Loucy (cell line): ENCODE data around the gene LCN15.

Experiments
- H2AFZ ChIP-seq: fragments of 200-600 bp; sonication (generic); 2 replicates; pipeline ENCODE4 v1.6.0; 2016; ENCODE audit warnings: antibody characterized with exemption, mild to moderate bottlenecking, low read length, moderate library complexity
- H3F3A ChIP-seq: fragments of 200-600 bp; 2 replicates; pipeline ENCODE4 v1.6.0; 2016; ENCODE audit warnings: antibody characterized with exemption, low read depth, mild to moderate bottlenecking
- H3K27me3 ChIP-seq: fragments of 200-600 bp; sonication (generic); 2 replicates; pipeline ENCODE4 v1.6.1; 2014; ENCODE audit warnings: low read length, mild to moderate bottlenecking; ENCODE audit not compliant: insufficient read depth, poor library complexity, severe bottlenecking
- H3K36me3 ChIP-seq: fragments of 200-600 bp; sonication (generic); 2 replicates; pipeline ENCODE4 v1.6.1; 2016; ENCODE audit warnings: low read length; ENCODE audit not compliant: insufficient read depth
- H3K4me1 ChIP-seq: fragments of 200-600 bp; sonication (generic); 2 replicates; pipeline ENCODE4 v1.5.1; 2014; ENCODE audit warnings: low read length, mild to moderate bottlenecking; ENCODE audit not compliant: insufficient read depth, poor library complexity, severe bottlenecking
- H3K4me2 ChIP-seq: fragments of 200-600 bp; sonication (generic); 2 replicates; pipeline ENCODE4 v1.6.0; 2014; ENCODE audit warnings: antibody characterized with exemption, low read length, low read depth, mild to moderate bottlenecking; ENCODE audit not compliant: poor library complexity, severe bottlenecking
- H3K4me3 ChIP-seq: fragments of 200-600 bp; sonication (generic); 2 replicates; pipeline ENCODE4 v1.5.1; 2014; ENCODE audit warnings: low read length, mild to moderate bottlenecking, mixed read lengths; ENCODE audit not compliant: poor library complexity, severe bottlenecking
- H3K79me2 ChIP-seq: fragments of 200-600 bp; sonication (generic); 2 replicates; pipeline ENCODE4 v1.6.1; 2014; ENCODE audit warnings: low read length; ENCODE audit not compliant: insufficient read depth
- H3K9ac ChIP-seq: fragments of 200-600 bp; sonication (generic); 2 replicates; pipeline ENCODE4 v1.6.0; 2014; ENCODE audit warnings: mild to moderate bottlenecking, low read depth, low read length, moderate library complexity; ENCODE audit not compliant: poor library complexity, severe bottlenecking
- H3K9me2 ChIP-seq: fragments of 200-600 bp; sonication (generic); replicated peaks from 2 replicates; pipeline ENCODE4 v1.6.1; 2016; ENCODE audit warnings: low read depth, low read length, mixed read lengths
- H3K9me3 ChIP-seq: fragments of 200-600 bp; sonication (generic); 2 replicates; pipeline ENCODE4 v1.6.1; 2014; ENCODE audit warnings: mild to moderate bottlenecking, antibody characterized with exemption, low read length, low read depth; ENCODE audit not compliant: insufficient read depth
- H4K20me1 ChIP-seq: fragments of 200-600 bp; sonication (generic); 2 replicates; pipeline ENCODE4 v1.6.0; 2014; ENCODE audit warnings: antibody characterized with exemption, low read length, mild to moderate bottlenecking; ENCODE audit not compliant: insufficient read depth, poor library complexity, severe bottlenecking
- EZH2phosphoT487 ChIP-seq: fragments of 200-600 bp; IDR thresholded peaks from 2 replicates; pipeline ENCODE4 v1.6.1; 2018; ENCODE audit warnings: antibody characterized with exemption, mild to moderate bottlenecking, moderate library complexity, borderline replicate concordance
- TF ChIP-seq, protein P1 (sequence below): fragments of 200-600 bp; sonication (generic); conservative IDR thresholded peaks from 2 replicates; pipeline ENCODE4 v1.5.1; 2014; ENCODE audit warnings: mild to moderate bottlenecking, antibody characterized with exemption, low read length

LCN15 gene

GRCh38 chr9:136760424-136760823, 3.9 kb downstream of the LCN15 start:
- Histone ChIP-seq H3K79me2 (no peaks in the 10 kb centered on the region), H3K4me3 (no peak overlapping the region), H3K27me3 (no peaks in the 10 kb centered on the region), H3K9me2 (no peaks in the 10 kb centered on the region), H3F3A (no peaks in the 10 kb centered on the region), H2AFZ (no peak overlapping the region), H4K20me1 (no peaks in the 10 kb centered on the region), H3K4me2 (no peak overlapping the region), H3K9ac (no peak overlapping the region), H3K4me1 (no peaks in the 10 kb centered on the region), H3K9me3 (no peaks in the 10 kb centered on the region), H3K36me3 (no peaks in the 10 kb centered on the region)
- no peak for TF ChIP-seq EZH2phosphoT487
- TF ChIP-seq, protein P1, sequence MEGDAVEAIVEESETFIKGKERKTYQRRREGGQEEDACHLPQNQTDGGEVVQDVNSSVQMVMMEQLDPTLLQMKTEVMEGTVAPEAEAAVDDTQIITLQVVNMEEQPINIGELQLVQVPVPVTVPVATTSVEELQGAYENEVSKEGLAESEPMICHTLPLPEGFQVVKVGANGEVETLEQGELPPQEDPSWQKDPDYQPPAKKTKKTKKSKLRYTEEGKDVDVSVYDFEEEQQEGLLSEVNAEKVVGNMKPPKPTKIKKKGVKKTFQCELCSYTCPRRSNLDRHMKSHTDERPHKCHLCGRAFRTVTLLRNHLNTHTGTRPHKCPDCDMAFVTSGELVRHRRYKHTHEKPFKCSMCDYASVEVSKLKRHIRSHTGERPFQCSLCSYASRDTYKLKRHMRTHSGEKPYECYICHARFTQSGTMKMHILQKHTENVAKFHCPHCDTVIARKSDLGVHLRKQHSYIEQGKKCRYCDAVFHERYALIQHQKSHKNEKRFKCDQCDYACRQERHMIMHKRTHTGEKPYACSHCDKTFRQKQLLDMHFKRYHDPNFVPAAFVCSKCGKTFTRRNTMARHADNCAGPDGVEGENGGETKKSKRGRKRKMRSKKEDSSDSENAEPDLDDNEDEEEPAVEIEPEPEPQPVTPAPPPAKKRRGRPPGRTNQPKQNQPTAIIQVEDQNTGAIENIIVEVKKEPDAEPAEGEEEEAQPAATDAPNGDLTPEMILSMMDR: no peak

DNA sequence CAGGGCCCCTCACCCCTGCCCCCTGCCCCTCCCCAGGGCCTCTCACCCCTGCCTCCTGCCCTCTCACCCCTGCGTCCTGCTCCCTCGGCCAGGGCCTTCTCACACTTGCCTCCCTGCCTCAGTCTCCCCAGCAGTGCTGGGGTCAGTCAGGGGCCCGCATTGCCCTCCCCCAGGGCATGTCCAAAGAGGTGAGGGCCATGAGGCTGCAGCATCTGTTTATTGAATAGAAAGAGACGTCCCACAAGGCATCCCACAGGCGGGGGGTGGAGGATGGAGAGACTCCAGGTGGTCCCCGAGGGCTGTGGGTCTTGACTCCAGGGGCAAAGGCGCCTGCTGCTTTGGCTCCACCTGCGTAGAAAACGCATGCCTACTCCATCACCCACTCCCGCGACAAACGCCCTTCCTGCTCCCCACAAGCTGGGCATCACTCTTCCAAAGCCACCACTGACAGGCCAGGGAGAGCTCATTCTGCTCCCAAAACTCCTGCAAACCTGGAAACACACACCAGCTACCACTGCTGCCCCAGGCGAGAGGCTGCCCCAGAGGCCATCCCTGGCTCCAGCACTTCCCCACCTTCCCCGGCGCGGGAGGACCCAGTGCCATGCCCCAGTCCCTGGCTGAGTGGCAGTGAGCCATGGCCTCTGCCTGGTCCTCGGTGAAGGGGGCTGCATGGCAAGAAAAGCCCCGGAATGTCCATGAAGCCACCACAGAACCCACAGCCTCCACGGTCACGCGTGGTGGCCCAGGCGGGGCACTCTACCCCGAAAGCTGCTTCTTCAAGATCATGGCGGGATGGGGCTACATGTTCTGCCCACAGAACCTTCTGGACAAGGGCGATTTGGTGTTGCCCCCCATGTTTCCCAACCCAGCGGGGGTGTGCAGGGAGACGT, 4.6 kb downstream of the LCN15 start:
- Histone ChIP-seq H3K79me2 (no peaks in the 10 kb centered on the region), H3F3A (no peaks in the 10 kb centered on the region)
- TF ChIP-seq, protein P1: no peak
- TF ChIP-seq EZH2phosphoT487: no peak

GRCh38 chr9:136759001-136759400, 5.3 kb downstream of the LCN15 start:
- H3F3A ChIP-seq: no peaks in the 10 kb centered on the region
- no peaks in the 10 kb centered on the region for H3K4me1 ChIP-seq
- no peak overlapping the region for H2AFZ ChIP-seq
- no peak overlapping the region for H3K4me2 ChIP-seq
- H3K79me2 ChIP-seq: no peaks in the 10 kb centered on the region
- H3K9me2 ChIP-seq: no peaks in the 10 kb centered on the region
- no peaks in the 10 kb centered on the region for H3K9me3 ChIP-seq
- no peak overlapping the region for H3K9ac ChIP-seq
- no peaks in the 10 kb centered on the region for H4K20me1 ChIP-seq
- no peaks in the 10 kb centered on the region for H3K27me3 ChIP-seq
- TF ChIP-seq, protein P1: no peak
- H3K36me3 ChIP-seq: no peaks in the 10 kb centered on the region
- H3K4me3 ChIP-seq: no peak overlapping the region

More for the DNA sequence above, 4.6 kb downstream of the LCN15 start:
- no peaks in the 10 kb centered on the region for H3K36me3 ChIP-seq
- H3K27me3 ChIP-seq: no peaks in the 10 kb centered on the region
- no peaks in the 10 kb centered on the region for H3K4me1 ChIP-seq
- H3K4me3 ChIP-seq: no peak overlapping the region
- no peak overlapping the region for H3K4me2 ChIP-seq
- H2AFZ ChIP-seq: no peak overlapping the region
- H4K20me1 ChIP-seq: no peaks in the 10 kb centered on the region
- no peaks in the 10 kb centered on the region for H3K9me2 ChIP-seq
- no peak overlapping the region for H3K9ac ChIP-seq
- no peaks in the 10 kb centered on the region for H3K9me3 ChIP-seq
